CD4-positive, alpha-beta T cell (primary cell): Measurements from ENCODE around the gene RAPGEF4. TPM values are rescaled to one million over a fixed set of nuclear protein-coding genes. Genes with fewer than 3 reads are reported as not detected.

Experiments used
- ATAC-seq: fragments of 200-7000 bp; cut with Tn5 transposase; one replicate; pipeline ENCODE4 v1.10.0; 2022; ENCODE audit warnings: mild to moderate bottlenecking; ENCODE audit not compliant: poor library complexity
- CTCF ChIA-PET: fragments of 350-600 bp; sonication (Branson Sonifier 250); formaldehyde crosslinking; loops from one replicate; lab custom pipeline; 2021; ENCODE audit warnings: antibody characterized with exemption, inconsistent platforms; lab: Charles Lee
- POLR2A ChIA-PET: fragments of 350-600 bp; sonication (Branson Sonifier 250); formaldehyde crosslinking; loops from one replicate; lab custom pipeline; 2021; ENCODE audit warnings: antibody characterized with exemption, inconsistent platforms; lab: Charles Lee
- DNase-seq, 14 experiments: peaks; one replicate each; pipeline ENCODE4 v3.0.0-alpha.2; 2013 to 2020; ENCODE audit warnings: mixed read lengths in 2 of 14
- H3K27ac ChIP-seq, 2 donors: one replicate each; pipeline versions ENCODE4 v1.5.1 to v1.7.0; 2013; ENCODE audit warnings: low read length in 2 of 2, low read depth in 1 of 2, mild to moderate bottlenecking in 1 of 2
- H3K27me3 ChIP-seq, 2 experiments: 1 replicate in 1 of 2; 2 replicates in 1 of 2; pipeline versions ENCODE4 v1.6.1 to v1.7.0; 2013; ENCODE audit warnings: low read length in 2 of 2, control low read depth in 1 of 2, mild to moderate bottlenecking in 1 of 2, moderate library complexity in 1 of 2; ENCODE audit not compliant: insufficient read depth in 2 of 2, control insufficient read depth in 1 of 2
- H3K36me3 ChIP-seq: one replicate; pipeline ENCODE4 v1.6.1; 2013; ENCODE audit warnings: low read length, control low read depth; ENCODE audit not compliant: insufficient read depth
- H3K4me1 ChIP-seq: one replicate; pipeline ENCODE4 v1.6.1; 2013; ENCODE audit warnings: low read length, control low read depth; ENCODE audit not compliant: insufficient read depth
- H3K4me3 ChIP-seq: one replicate; pipeline ENCODE4 v1.5.1; 2013; ENCODE audit warnings: mild to moderate bottlenecking, low read length, moderate library complexity
- H3K9me3 ChIP-seq, 2 experiments: 1 replicate in 1 of 2; 2 replicates in 1 of 2; pipeline versions ENCODE4 v1.6.1 to v1.7.0; 2013; ENCODE audit warnings: low read length in 2 of 2, mild to moderate bottlenecking in 2 of 2, control low read depth in 1 of 2, moderate library complexity in 1 of 2; ENCODE audit not compliant: control insufficient read depth in 1 of 2, insufficient read depth in 1 of 2
- H3K27ac Mint-ChIP-seq: one replicate; pipeline ENCODE4 v1.8.0; 2020; ENCODE audit warnings: mixed read lengths
- H3K27me3 Mint-ChIP-seq: one replicate; pipeline ENCODE4 v1.8.0; 2021; ENCODE audit warnings: mixed read lengths
- H3K36me3 Mint-ChIP-seq: one replicate; pipeline ENCODE4 v1.8.0; 2021; ENCODE audit warnings: low read depth, mixed read lengths
- H3K4me1 Mint-ChIP-seq: one replicate; pipeline ENCODE4 v1.8.0; 2021; ENCODE audit warnings: low read depth, mixed read lengths
- H3K4me3 Mint-ChIP-seq: one replicate; pipeline ENCODE4 v1.8.0; 2020; ENCODE audit warnings: mild to moderate bottlenecking, mixed read lengths
- H3K9me3 Mint-ChIP-seq: one replicate; pipeline ENCODE4 v1.8.0; 2020; ENCODE audit warnings: mixed read lengths
- intact Hi-C, 2 experiments: fragments of 100-400 bp; cut with DNase I in 1 of 2; cut with micrococcal nuclease in 1 of 2; formaldehyde crosslinking; loops; one replicate each; pipeline versions ENCODE4 v1.15.1 to v1.9.0; 2023 to 2025; cut with DNase I, micrococcal nuclease
- total RNA-seq, 174 experiments: library from RNA in 2 of 174; stranded (reverse) in 2 of 174; gene quantifications; one replicate each; pipeline ENCODE4 v1.2.3 and lab custom pipeline; 2021 to 2026
- TF ChIP-seq, protein P1 (sequence below): fragments of 200-600 bp; IDR thresholded peaks from one replicate; pipeline ENCODE4 v1.8.0; 2022; ENCODE audit warnings: antibody characterized with exemption, mild to moderate bottlenecking

Gene RAPGEF4
- total RNA-seq, 2 experiments from 2014 or later = 0.69 to 0.73 TPM

- ATAC-seq = no peak
- Mint-ChIP-seq H3K36me3 (no peaks in the 10 kb centered on the region), H3K4me3 (no peak overlapping the region), H3K27me3 (no peaks in the 10 kb centered on the region), H3K27ac (no peak overlapping the region), H3K9me3 (no peaks in the 10 kb centered on the region), H3K4me1 (peaks cover 18% of the 10 kb centered on the region)
- ChIA-PET CTCF (no interaction called here), POLR2A (no interaction called here)
- DNase-seq = no peak
- Histone ChIP-seq H3K9me3 (peaks cover 0 to 8% of the 10 kb centered on the region in 2 experiments), H3K36me3 (no peaks in the 10 kb centered on the region), H3K4me3 (no peak overlapping the region), H3K4me1 (peaks cover 16% of the 10 kb centered on the region), H3K27me3 (no peaks in the 10 kb centered on the region), H3K27ac (no peak overlapping the region)
- intact Hi-C loops = no loop called here
- TF ChIP-seq, protein P1, sequence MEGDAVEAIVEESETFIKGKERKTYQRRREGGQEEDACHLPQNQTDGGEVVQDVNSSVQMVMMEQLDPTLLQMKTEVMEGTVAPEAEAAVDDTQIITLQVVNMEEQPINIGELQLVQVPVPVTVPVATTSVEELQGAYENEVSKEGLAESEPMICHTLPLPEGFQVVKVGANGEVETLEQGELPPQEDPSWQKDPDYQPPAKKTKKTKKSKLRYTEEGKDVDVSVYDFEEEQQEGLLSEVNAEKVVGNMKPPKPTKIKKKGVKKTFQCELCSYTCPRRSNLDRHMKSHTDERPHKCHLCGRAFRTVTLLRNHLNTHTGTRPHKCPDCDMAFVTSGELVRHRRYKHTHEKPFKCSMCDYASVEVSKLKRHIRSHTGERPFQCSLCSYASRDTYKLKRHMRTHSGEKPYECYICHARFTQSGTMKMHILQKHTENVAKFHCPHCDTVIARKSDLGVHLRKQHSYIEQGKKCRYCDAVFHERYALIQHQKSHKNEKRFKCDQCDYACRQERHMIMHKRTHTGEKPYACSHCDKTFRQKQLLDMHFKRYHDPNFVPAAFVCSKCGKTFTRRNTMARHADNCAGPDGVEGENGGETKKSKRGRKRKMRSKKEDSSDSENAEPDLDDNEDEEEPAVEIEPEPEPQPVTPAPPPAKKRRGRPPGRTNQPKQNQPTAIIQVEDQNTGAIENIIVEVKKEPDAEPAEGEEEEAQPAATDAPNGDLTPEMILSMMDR = no peak
Measured at GRCh38 chr2:172697296-172697695, 38.3 kb upstream of the RAPGEF4 start.

- H3K4me3 Mint-ChIP-seq = no peak overlapping the region
- Histone ChIP-seq H3K4me3 (no peak overlapping the region), H3K27ac (no peak overlapping the region), H3K9me3 (peaks cover 0 to 8% of the 10 kb centered on the region in 2 experiments), H3K27me3 (no peaks in the 10 kb centered on the region), H3K4me1 (peaks cover 7% of the 10 kb centered on the region), H3K36me3 (no peaks in the 10 kb centered on the region)
- TF ChIP-seq, protein P1 = no peak
- intact Hi-C loops = no loop called here
- no peak overlapping the region for H3K27ac Mint-ChIP-seq
- H3K9me3 Mint-ChIP-seq = no peaks in the 10 kb centered on the region
- no peaks in the 10 kb centered on the region for H3K36me3 Mint-ChIP-seq
- POLR2A ChIA-PET = no interaction called here
- CTCF ChIA-PET = no interaction called here
- ATAC-seq (no peak), DNase-seq (peak in 2 of 14 experiments; percentile 24 to 50)
- peaks cover 8% of the 10 kb centered on the region for H3K4me1 Mint-ChIP-seq
- no peaks in the 10 kb centered on the region for H3K27me3 Mint-ChIP-seq
Measured at GRCh38 chr2:172698041-172698863, 37.4 kb upstream of the RAPGEF4 start.

DNA sequence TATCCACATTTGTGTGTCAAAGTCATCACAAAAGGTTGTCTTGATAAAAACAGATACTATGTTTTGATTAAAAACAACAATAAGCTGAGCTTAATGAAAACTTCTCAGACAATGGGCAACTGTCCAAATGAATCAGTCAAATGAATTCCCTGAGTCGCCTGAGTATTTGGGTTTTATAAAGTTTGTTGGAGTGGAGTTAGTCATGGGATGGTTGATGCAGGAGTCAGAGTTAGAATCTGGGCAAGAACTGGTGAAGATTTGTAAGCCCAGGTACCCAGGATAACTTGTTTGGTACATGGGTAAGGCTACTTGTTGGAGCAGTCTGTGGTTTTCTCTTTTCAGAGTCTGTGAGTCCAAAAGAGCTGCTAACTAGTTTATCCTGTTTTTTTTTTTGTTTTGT lies 34.4 kb upstream of the RAPGEF4 start:
- intact Hi-C loops = loop anchor here (10.0 kb wide), 2 partner anchors 526 to 1126 kb away; no protein-coding TSS in a partner anchor
- H3K27ac ChIP-seq = no peak overlapping the region
- no peaks in the 10 kb centered on the region for H3K36me3 ChIP-seq
- no peaks in the 10 kb centered on the region for H3K4me1 ChIP-seq
- POLR2A ChIA-PET = no interaction called here
- no peak overlapping the region for H3K4me3 ChIP-seq
- Mint-ChIP-seq H3K36me3 (no peaks in the 10 kb centered on the region), H3K27me3 (peaks cover 8% of the 10 kb centered on the region), H3K4me3 (no peak overlapping the region), H3K4me1 (no peaks in the 10 kb centered on the region), H3K27ac (no peak overlapping the region), H3K9me3 (no peaks in the 10 kb centered on the region)
- peaks cover 0 to 8% of the 10 kb centered on the region in 2 experiments for H3K9me3 ChIP-seq
- DNase-seq (no peak), ATAC-seq (no peak)
- TF ChIP-seq, protein P1 = no peak
- H3K27me3 ChIP-seq = no peaks in the 10 kb centered on the region
- CTCF ChIA-PET = no interaction called here
